Panc1 (cell line): ENCODE results near the gene AGPAT1. TPM values are rescaled to one million over a fixed set of nuclear protein-coding genes. Genes with fewer than 3 reads are reported as not detected.

Experiments
- ATAC-seq: fragments of 200-7000 bp; cut with Tn5 transposase; 2 replicates; pipeline ENCODE4 v1.9.1; 2020; ENCODE audit warnings: mild to moderate bottlenecking, moderate library complexity
- BruUV-seq: library from RNA; stranded (reverse); fragments of 400-500 nt; replicated peaks from 2 replicates; lab custom pipeline; 2021; lab: Mats Ljungman, UMichigan
- CTCF ChIA-PET: fragments of 300-600 bp; sonication (Branson Sonifier 250); formaldehyde crosslinking; loops from one replicate; lab custom pipeline; 2022; ENCODE audit warnings: antibody characterized with exemption; lab: Charles Lee
- POLR2A ChIA-PET: fragments of 300-600 bp; sonication (Branson Sonifier 250); formaldehyde crosslinking; loops from one replicate; lab custom pipeline; 2022; ENCODE audit warnings: antibody characterized with exemption; lab: Charles Lee
- DNase-seq: peaks from one replicate; pipeline ENCODE4 v3.0.0-alpha.2; 2010; ENCODE audit warnings: low read depth, low spot score
- H3K27ac ChIP-seq: 2 replicates; pipeline ENCODE4 v1.5.1; 2011; ENCODE audit warnings: mild to moderate bottlenecking, low read length, inconsistent platforms
- H3K27me3 ChIP-seq: fragments of 200-500 bp; sonication (Bioruptor generic); 2 replicates; pipeline ENCODE4 v1.6.0; 2014; ENCODE audit warnings: low read length, inconsistent platforms; ENCODE audit not compliant: control insufficient read depth, insufficient read depth
- H3K36me3 ChIP-seq: fragments of 200-500 bp; sonication (Bioruptor generic); 2 replicates; pipeline ENCODE4 v1.5.1; 2014; ENCODE audit warnings: inconsistent platforms, mild to moderate bottlenecking, low read length, moderate library complexity; ENCODE audit not compliant: control insufficient read depth, insufficient read depth
- H3K4me1 ChIP-seq: 2 replicates; pipeline ENCODE4 v1.5.1; 2011; ENCODE audit warnings: inconsistent platforms, mild to moderate bottlenecking, low read length, moderate library complexity; ENCODE audit not compliant: control insufficient read depth, insufficient read depth
- H3K4me3 ChIP-seq, 2 experiments: 2 replicates each; pipeline ENCODE4 v1.5.1; 2011 to 2012; ENCODE audit warnings: low read depth in 2 of 2, low read length in 2 of 2, mild to moderate bottlenecking in 2 of 2, inconsistent platforms in 1 of 2, moderate library complexity in 1 of 2
- H3K9me3 ChIP-seq: fragments of 200-500 bp; sonication (Bioruptor generic); 2 replicates; pipeline ENCODE4 v1.5.1; 2014; ENCODE audit warnings: low read depth, mild to moderate bottlenecking, inconsistent platforms, low read length, moderate library complexity; ENCODE audit not compliant: control insufficient read depth, insufficient read depth
- POLR2AphosphoS5 ChIP-seq: IDR thresholded peaks from 2 replicates; pipeline ENCODE4 v1.6.1; 2012; ENCODE audit warnings: mild to moderate bottlenecking, low read depth, low read length, moderate library complexity
- SIN3A ChIP-seq: IDR thresholded peaks from 2 replicates; pipeline ENCODE4 v1.6.1; 2012; ENCODE audit warnings: low read depth, mild to moderate bottlenecking, low read length, moderate library complexity, borderline replicate concordance; ENCODE audit not compliant: insufficient read depth
- TCF7L2 ChIP-seq: IDR thresholded peaks from 2 replicates; pipeline ENCODE4 v1.6.1; 2011; ENCODE audit warnings: mild to moderate bottlenecking, low read depth, low read length, inconsistent platforms
- in situ Hi-C: cut with HindIII; loops from 2 replicates; pipeline ENCODE4 v1.10.0; 2016; ENCODE audit warnings: low sequenced_read_pairs, low pct_unique_long_range_greater_than_20kb
- intact Hi-C: fragments of 100-400 bp; cut with micrococcal nuclease; formaldehyde crosslinking; loops from one replicate; pipeline ENCODE4 v1.10.0; 2022; ENCODE audit not compliant: unreplicated experiment
- total RNA-seq: library from RNA; stranded (reverse); gene quantifications from one replicate; pipeline ENCODE4 v1.2.1, GENCODE V29; 2021; ENCODE audit not compliant: unreplicated experiment
- TF ChIP-seq, protein P1 (sequence below): fragments of 450-650 bp; IDR thresholded peaks from 2 replicates; pipeline ENCODE4 v1.5.1; 2017; ENCODE audit warnings: mild to moderate bottlenecking
- TF ChIP-seq, protein P2 (sequence below), 2 experiments: IDR thresholded peaks; 2 replicates each; pipeline ENCODE4 v1.6.1; 2011 to 2012; ENCODE audit warnings: low read depth in 2 of 2, control low read depth in 1 of 2, low read length in 1 of 2, mild to moderate bottlenecking in 1 of 2, moderate library complexity in 1 of 2; ENCODE audit not compliant: insufficient read depth in 1 of 2

AGPAT1 gene
- total RNA-seq, 1 experiment from 2014 or later = 88.4 TPM

DNA sequence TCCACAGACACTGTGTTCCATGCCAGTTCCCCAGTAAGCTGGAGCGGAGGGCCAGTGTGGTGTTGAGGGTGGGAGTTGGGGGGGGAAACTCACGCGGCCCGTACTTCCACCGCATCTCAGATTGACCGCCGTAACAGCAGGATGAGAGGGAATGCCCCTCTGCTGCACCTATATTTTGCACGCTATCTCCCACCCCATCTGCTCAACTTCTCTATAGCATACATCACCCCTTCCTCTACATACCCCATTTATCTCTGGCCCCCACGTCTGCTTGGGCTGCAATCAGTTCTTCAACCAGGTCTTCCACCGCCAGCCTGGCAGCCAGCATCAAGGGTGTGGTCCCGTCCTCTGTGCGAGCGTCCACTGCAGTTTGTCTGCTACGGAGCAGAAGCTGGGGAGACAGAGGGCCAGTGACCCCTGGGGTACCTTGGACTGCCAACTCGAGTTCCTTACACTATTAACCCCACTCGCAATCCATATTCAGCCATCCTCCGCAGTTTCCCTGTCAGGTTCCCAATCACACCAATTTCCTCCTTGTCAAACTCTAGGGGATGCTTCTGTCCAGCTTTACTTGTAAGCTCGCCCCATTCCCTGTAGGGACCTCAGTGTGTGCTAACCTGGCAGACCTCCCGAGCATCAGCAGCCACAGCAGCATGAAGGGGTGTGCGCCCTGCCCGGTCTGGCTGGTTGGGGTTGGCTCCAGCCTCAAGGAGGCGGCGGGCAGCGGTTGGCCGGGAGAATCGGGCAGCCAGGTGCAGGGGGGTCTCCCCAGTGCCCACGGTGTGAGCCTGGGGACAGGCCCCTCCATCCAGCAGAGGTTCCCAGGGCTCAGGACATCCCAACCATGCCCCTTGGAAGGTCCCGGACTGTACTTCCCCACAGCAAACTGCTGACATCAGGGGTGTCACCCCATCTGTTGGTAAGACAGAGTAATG is 21.1 kb upstream of the AGPAT1 start:
- Histone ChIP-seq H3K9me3 (no peaks in the 10 kb centered on the region), H3K27me3 (no peaks in the 10 kb centered on the region), H3K27ac (peak overlapping the region; percentile 96), H3K4me1 (peaks cover 24% of the 10 kb centered on the region), H3K4me3 (peak overlapping the region; percentile 86 to 94), H3K36me3 (no peaks in the 10 kb centered on the region)
- intact Hi-C loops = loop anchor here (10.0 kb wide), 1 partner anchor 82 kb away; no protein-coding TSS in a partner anchor
- TF ChIP-seq, protein P1, sequence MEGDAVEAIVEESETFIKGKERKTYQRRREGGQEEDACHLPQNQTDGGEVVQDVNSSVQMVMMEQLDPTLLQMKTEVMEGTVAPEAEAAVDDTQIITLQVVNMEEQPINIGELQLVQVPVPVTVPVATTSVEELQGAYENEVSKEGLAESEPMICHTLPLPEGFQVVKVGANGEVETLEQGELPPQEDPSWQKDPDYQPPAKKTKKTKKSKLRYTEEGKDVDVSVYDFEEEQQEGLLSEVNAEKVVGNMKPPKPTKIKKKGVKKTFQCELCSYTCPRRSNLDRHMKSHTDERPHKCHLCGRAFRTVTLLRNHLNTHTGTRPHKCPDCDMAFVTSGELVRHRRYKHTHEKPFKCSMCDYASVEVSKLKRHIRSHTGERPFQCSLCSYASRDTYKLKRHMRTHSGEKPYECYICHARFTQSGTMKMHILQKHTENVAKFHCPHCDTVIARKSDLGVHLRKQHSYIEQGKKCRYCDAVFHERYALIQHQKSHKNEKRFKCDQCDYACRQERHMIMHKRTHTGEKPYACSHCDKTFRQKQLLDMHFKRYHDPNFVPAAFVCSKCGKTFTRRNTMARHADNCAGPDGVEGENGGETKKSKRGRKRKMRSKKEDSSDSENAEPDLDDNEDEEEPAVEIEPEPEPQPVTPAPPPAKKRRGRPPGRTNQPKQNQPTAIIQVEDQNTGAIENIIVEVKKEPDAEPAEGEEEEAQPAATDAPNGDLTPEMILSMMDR = no peak
- no peak for TF ChIP-seq POLR2AphosphoS5
- TF ChIP-seq TCF7L2 = no peak
- TF ChIP-seq, protein P2, sequence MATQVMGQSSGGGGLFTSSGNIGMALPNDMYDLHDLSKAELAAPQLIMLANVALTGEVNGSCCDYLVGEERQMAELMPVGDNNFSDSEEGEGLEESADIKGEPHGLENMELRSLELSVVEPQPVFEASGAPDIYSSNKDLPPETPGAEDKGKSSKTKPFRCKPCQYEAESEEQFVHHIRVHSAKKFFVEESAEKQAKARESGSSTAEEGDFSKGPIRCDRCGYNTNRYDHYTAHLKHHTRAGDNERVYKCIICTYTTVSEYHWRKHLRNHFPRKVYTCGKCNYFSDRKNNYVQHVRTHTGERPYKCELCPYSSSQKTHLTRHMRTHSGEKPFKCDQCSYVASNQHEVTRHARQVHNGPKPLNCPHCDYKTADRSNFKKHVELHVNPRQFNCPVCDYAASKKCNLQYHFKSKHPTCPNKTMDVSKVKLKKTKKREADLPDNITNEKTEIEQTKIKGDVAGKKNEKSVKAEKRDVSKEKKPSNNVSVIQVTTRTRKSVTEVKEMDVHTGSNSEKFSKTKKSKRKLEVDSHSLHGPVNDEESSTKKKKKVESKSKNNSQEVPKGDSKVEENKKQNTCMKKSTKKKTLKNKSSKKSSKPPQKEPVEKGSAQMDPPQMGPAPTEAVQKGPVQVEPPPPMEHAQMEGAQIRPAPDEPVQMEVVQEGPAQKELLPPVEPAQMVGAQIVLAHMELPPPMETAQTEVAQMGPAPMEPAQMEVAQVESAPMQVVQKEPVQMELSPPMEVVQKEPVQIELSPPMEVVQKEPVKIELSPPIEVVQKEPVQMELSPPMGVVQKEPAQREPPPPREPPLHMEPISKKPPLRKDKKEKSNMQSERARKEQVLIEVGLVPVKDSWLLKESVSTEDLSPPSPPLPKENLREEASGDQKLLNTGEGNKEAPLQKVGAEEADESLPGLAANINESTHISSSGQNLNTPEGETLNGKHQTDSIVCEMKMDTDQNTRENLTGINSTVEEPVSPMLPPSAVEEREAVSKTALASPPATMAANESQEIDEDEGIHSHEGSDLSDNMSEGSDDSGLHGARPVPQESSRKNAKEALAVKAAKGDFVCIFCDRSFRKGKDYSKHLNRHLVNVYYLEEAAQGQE (IDR thresholded peaks at IDR 0.05; ENCODE audit: insufficient read depth in 1 of 2, low read depth in 2 of 2, low read length in 1 of 2) = no peak
- TF ChIP-seq SIN3A = no peak
- ChIA-PET POLR2A (interaction anchor here (0.6 to 0.7 kb wide), 3 partner anchors 30 to 151 kb away, joined by 4 to 6 read pairs (median 5); no protein-coding TSS in a partner anchor), CTCF (interaction anchor here (0.9 kb wide), 1 partner anchor 67 kb away, joined by 8 read pairs; the partner anchor contains the start of gene FKBPL)
- no TSS peak for BruUV-seq
- in situ Hi-C loops = no loop called here
- DNase-seq (no peak), ATAC-seq (no peak)

GRCh38 chr6:32195902-32196681 is 20.2 kb upstream of the AGPAT1 start:
- ATAC-seq (peak; percentile 93), DNase-seq (no peak)
- ChIA-PET POLR2A (interaction anchor here (0.6 to 1.0 kb wide), 3 partner anchors 19 to 150 kb away, joined by 4 to 5 read pairs (median 4); no protein-coding TSS in a partner anchor), CTCF (interaction anchor here (0.6 to 1.0 kb wide), 7 partner anchors 19 to 671 kb away, joined by 3 to 10 read pairs (median 6); partner anchors contain the start of gene ATF6B)
- no peaks in the 10 kb centered on the region for H3K27me3 ChIP-seq
- intact Hi-C loops = loop anchor here (10.0 kb wide), 1 partner anchor 81 kb away; no protein-coding TSS in a partner anchor
- no peaks in the 10 kb centered on the region for H3K9me3 ChIP-seq
- H3K27ac ChIP-seq = peak overlapping the region; percentile 96
- H3K36me3 ChIP-seq = no peaks in the 10 kb centered on the region
- TF ChIP-seq SIN3A = peak; percentile 32; the same call in 1 of the 2 replicates
- TF ChIP-seq POLR2AphosphoS5 = peak; percentile 86
- no peak for TF ChIP-seq TCF7L2
- H3K4me1 ChIP-seq = peaks cover 28% of the 10 kb centered on the region
- peak overlapping the region; percentile 86 to 94 for H3K4me3 ChIP-seq
- BruUV-seq = TSS peak; percentile 93
- in situ Hi-C loops = no loop called here
